HFFc6 (cell line): ENCODE results near the gene DZIP1. TPM values are rescaled to one million over a fixed set of nuclear protein-coding genes. Genes with fewer than 3 reads are reported as not detected.

Source experiments
- DNase-seq: peaks from one replicate; pipeline ENCODE4 v3.0.0-alpha.2; 2018
- H3K27ac Mint-ChIP-seq: 2 replicates; pipeline ENCODE4 v1.8.0; 2020; ENCODE audit warnings: mild to moderate bottlenecking, mixed read lengths
- H3K27me3 Mint-ChIP-seq: 2 replicates; pipeline ENCODE4 v1.8.0; 2021; ENCODE audit warnings: mild to moderate bottlenecking, moderate library complexity, mixed read lengths; ENCODE audit not compliant: insufficient read depth
- H3K36me3 Mint-ChIP-seq: 2 replicates; pipeline ENCODE4 v1.8.0; 2021; ENCODE audit warnings: low read depth, mixed read lengths
- H3K4me1 Mint-ChIP-seq: 2 replicates; pipeline ENCODE4 v1.8.0; 2020; ENCODE audit warnings: low read depth, mixed read lengths
- H3K4me3 Mint-ChIP-seq: 2 replicates; pipeline ENCODE4 v1.8.0; 2020; ENCODE audit warnings: mild to moderate bottlenecking, moderate library complexity, mixed read lengths
- H3K9me3 Mint-ChIP-seq: 2 replicates; pipeline ENCODE4 v1.8.0; 2020; ENCODE audit warnings: mild to moderate bottlenecking, mixed read lengths
- CTCF ChIP-seq: fragments of 200-600 bp; sonication (generic); IDR thresholded peaks from 2 replicates; pipeline ENCODE4 v1.5.0; 2021; ENCODE audit warnings: antibody characterized with exemption, mild to moderate bottlenecking
- total RNA-seq, 6 experiments: library from RNA; stranded (reverse); fragmentation: NEBNext Ultra II Directional; extraction: Animal tissue kit (Norgen Biotek cat#: 25700); gene quantifications; 2 replicates in 1 of 6; 3 replicates in 5 of 6; pipeline ENCODE4 v1.2.3, GENCODE V29; 2021

DZIP1 gene
- total RNA-seq, 6 experiments from 2014 or later, result 39.3 to 43.8 (median 42.0) TPM

GRCh38 chr13:95607366-95607765, 37.1 kb downstream of the DZIP1 start:
- DNase-seq, result peak; percentile 43
- H3K4me1 Mint-ChIP-seq, result peaks cover 27% of the 10 kb centered on the region
- TF ChIP-seq CTCF, result no peak
- no peak overlapping the region for H3K4me3 Mint-ChIP-seq
- H3K27ac Mint-ChIP-seq, result no peak overlapping the region
- peaks cover 28% of the 10 kb centered on the region for H3K36me3 Mint-ChIP-seq
- no peaks in the 10 kb centered on the region for H3K9me3 Mint-ChIP-seq
- no peaks in the 10 kb centered on the region for H3K27me3 Mint-ChIP-seq

- peaks cover 23% of the 10 kb centered on the region for H3K36me3 Mint-ChIP-seq
- H3K9me3 Mint-ChIP-seq, result no peaks in the 10 kb centered on the region
- TF ChIP-seq CTCF, result no peak
- H3K27me3 Mint-ChIP-seq, result no peaks in the 10 kb centered on the region; the same call in 1 of the 2 replicates
- DNase-seq, result no peak
- H3K27ac Mint-ChIP-seq, result no peak overlapping the region
- H3K4me3 Mint-ChIP-seq, result no peak overlapping the region
- peaks cover 27% of the 10 kb centered on the region for H3K4me1 Mint-ChIP-seq
These were observed 38.9 kb downstream of the DZIP1 start for GRCh38 chr13:95605448-95606125.

GRCh38 chr13:95604556-95604915, 40.0 kb downstream of the DZIP1 start:
- no peaks in the 10 kb centered on the region; the same call in 1 of the 2 replicates for H3K27me3 Mint-ChIP-seq
- H3K27ac Mint-ChIP-seq, result no peak overlapping the region
- no peak overlapping the region for H3K4me3 Mint-ChIP-seq
- H3K4me1 Mint-ChIP-seq, result peaks cover 27% of the 10 kb centered on the region
- H3K36me3 Mint-ChIP-seq, result peaks cover 23% of the 10 kb centered on the region
- TF ChIP-seq CTCF, result no peak
- no peaks in the 10 kb centered on the region for H3K9me3 Mint-ChIP-seq
- no peak for DNase-seq

GRCh38 chr13:95603887-95604555, 40.5 kb downstream of the DZIP1 start:
- peaks cover 27% of the 10 kb centered on the region for H3K4me1 Mint-ChIP-seq

GRCh38 chr13:95601906-95602305, 42.6 kb downstream of the DZIP1 start:
- Mint-ChIP-seq H3K4me3 (no peak overlapping the region), H3K27me3 (no peaks in the 10 kb centered on the region; the same call in 1 of the 2 replicates), H3K36me3 (peaks cover 26% of the 10 kb centered on the region), H3K27ac (no peak overlapping the region), H3K9me3 (no peaks in the 10 kb centered on the region), H3K4me1 (peaks cover 14% of the 10 kb centered on the region; the same call in 1 of the 2 replicates)
- DNase-seq, result no peak
- TF ChIP-seq CTCF, result no peak

More at GRCh38 chr13:95603887-95604555, 40.5 kb downstream of the DZIP1 start:
- Mint-ChIP-seq H3K27ac (no peak overlapping the region), H3K9me3 (no peaks in the 10 kb centered on the region), H3K27me3 (no peaks in the 10 kb centered on the region; the same call in 1 of the 2 replicates), H3K4me3 (no peak overlapping the region), H3K36me3 (peaks cover 27% of the 10 kb centered on the region)
- no peak for TF ChIP-seq CTCF
- no peak for DNase-seq
